Stimulated activated CD8-positive, alpha-beta memory T cell treated with anti-CD3 and anti-CD28 coated beads, Interleukin-12 subunit alpha, Interleukin-12 subunit beta, amount 100 ng/mL, for 1 hour (primary cell): ENCODE measurements around the gene RNF151.

Experiments
- DNase-seq: peaks from one replicate; pipeline ENCODE4 v3.0.0-alpha.2; 2020; ENCODE audit warnings: low read depth

RNF151 gene

GRCh38 chr16:1976951-1977874 is 10.6 kb downstream of the RNF151 start:
- DNase-seq: no peak

- no peak for DNase-seq
Measured at GRCh38 chr16:1977875-1978268, 11.2 kb downstream of the RNF151 start.

GRCh38 chr16:1978476-1979120 is 11.9 kb downstream of the RNF151 start:
- no peak for DNase-seq

DNA sequence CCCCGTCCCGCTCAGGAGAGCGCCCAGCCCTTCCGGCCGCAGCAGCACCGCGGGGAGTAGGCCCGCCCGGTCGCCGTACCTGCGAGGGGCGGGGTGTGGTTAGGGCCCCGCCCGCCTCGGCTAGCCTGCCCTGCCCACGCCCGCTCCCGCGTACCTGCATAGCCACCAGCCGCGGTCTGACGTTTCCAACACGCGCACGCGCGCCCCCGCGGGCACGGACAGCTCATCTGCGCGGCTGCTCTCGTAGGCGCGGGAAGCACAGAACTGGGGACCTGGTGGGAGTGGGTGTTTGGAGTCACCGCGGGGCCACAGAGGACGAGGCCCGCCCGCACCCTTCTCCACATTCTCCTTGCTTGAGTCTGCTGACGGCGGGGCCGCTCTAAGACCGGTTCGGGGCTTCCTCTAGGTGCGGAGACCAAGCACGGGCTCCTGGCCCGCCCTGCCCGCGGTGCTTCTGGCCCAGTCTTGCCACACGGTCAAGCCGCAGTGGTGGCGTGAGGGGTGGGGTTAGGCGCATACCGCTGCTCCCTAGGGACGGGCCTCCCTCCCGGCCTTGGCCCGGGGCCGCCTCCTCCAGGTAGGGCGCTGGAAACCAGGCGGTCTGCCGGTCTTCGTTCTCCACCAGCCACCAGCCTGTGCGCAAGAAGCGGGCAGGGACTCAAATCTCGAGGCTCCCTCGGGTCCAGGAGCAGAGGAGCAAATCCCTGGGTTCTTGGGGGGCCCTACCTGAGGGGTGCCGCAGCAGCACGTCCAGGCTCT is 12.8 kb downstream of the RNF151 start:
- DNase-seq: no peak

DNA sequence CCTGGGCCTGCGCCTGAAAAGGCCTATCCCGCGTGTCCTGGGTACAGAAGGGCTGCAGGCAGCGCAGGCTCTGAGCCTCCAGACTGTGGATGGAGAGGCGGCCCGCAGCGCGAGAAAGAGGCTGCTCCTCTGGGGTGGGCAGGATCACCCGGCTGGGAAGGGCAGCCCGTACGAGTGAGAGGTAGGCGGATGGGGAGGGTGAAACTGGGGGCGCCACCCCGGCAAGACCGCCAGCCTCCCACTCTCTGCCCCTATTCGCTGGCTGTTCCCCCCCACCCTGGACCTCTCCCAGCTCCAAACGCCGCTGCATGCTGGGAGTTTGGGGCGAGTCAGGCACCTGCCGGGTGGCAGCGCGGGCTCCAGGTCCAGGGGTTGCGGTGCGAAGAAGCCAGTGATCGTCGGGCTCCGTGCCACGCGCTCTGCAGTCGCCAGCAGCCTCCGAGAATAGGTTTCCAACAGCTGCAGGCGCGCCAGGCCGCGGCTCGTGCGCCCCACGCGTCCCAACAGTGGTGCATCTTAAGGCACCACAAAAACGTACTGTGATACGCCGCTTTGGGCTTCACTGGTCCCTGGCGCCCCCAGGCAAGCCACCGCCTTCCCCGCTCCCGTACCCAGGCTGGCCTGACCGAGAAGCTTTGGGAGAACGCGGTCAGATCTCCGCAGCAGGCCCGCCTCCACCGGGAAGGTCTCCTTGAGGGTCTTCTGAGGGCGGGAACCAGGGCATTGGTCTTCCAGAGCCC is 13.5 kb downstream of the RNF151 start:
- DNase-seq: no peak

DNA sequence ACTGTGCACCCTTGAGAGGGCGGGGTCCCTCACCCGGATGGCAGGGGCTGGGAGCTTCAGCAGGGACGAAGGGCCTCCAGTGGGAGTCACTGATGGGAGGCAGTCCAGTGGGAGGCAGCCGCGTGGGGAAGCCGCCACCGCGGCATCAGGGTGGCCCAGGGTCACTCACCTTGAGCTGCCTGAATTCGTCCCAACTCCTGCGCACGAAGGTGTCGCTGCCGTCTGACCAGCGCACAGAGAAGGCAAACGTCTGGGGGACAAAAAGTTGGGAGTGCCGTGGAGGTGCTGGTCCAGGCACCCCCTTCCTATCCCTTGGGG is 14.1 kb downstream of the RNF151 start:
- DNase-seq: no peak

DNA sequence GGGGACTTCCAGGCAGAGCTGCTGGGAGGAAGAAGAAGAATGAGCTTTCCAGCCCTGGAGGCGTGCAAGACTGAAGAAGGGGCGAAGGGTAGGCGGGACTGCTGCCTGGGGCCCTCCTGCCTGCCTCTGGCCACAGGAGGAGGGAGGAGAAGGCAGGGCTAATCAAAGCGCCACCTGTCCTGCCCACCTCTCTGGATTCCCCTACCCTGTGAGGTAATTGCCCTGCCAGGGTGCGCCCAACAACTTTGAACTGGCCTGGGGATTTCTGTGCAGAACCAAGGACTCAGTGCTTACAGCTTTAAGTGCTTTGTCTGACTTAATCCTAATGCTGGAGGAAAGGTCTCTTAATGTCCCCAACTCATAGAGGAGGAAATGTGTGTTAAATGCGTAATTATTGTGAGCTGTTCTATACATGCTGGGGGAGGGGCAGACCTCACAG is 14.8 kb downstream of the RNF151 start, which contains the start of gene NOXO1:
NOXO1 (minus strand) TSS at position 72 of the 439 bp plus-strand sequence. CDS start 290 bp downstream, outside the sequence.
- no peak for DNase-seq

DNA sequence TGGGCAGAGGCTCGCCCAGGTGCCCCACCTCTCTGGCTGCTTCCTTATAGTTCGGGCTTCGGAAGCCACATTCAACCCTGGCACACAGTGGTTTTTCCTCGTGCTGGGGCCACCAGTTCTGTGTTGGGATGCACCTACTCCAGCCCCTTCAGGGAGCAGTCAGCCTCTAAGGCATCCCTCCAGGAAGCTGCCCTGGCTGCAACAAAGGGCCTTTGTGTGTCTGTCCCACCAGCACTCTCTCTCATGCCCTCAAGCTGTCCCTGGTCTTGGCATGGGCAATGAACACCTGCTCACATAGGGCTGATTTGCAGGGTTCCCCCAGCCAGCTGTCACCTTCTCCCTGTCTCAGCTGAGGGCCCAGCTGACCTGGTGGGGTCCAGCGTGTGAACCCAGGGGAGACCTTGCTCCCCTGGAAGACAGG is 15.4 kb downstream of the RNF151 start:
- DNase-seq: no peak

DNA sequence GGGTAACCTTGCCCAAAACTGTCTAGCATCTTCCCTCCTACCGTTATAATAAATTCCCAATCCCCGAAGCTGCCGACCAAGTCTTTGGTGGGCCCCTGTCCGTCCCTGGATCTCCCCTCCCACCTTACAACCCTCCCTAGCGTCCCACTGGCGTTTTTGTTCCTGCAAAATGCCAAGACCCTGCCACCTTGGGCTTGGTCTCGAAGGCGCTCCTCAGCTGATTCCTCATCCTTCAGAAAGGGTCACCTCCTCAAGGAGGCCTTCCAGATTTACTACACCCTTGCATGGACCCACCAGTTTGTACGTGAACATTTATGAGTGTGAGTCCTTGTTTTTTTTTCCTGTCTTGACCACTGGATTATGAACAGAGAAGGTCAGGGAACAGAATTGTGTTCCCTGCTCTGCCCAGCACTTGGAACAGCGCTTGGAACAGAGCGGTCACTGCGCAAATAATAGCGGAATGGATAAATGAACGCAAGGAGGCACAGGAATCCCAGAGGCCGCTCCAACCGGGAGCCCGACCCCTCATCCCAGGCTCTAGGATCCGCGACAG is 16.4 kb downstream of the RNF151 start:
- DNase-seq: no peak

DNA sequence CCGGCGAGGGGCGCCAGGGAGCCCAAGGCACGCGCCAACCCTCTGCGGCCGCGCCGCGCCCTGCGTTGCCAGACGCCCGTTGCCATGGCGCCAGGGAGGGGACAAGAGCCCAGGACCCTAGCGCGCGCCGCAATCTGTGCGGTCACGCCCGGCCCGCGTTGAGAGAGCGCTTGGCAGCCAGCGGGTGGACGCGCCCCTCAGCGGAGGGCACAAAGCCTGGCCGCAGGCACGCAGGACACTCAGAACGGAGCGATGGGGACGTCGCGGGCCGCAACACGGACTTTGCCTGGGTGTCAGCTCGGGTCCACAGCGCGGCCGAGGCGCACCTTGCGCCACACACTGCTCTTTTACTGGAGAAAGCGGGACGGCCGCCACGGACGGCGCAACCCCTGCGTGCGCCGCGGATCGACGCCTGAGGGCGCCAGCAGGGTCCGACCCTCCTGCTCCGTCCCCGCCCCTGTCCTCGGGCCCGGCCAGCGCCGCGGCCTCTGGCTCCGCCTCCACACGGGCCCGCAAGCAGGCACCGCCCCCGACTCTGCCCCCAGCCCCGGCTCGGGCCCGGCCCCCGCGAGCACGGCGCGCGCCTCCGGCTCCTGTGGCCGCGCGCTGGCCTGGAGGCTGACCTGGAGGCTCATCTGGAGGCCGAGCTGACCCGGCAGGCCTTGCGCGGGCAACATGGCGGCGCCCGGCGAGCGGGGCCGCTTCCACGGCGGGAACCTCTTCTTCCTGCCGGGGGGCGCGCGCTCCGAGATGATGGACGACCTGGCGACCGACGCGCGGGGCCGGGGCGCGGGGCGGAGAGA is 17.1 kb downstream of the RNF151 start, which contains the start of gene GFER:
GFER (plus strand) TSS at position 650 of the 803 bp plus-strand sequence; CDS start at position 676, 26 bp downstream.
- no peak for DNase-seq

DNA sequence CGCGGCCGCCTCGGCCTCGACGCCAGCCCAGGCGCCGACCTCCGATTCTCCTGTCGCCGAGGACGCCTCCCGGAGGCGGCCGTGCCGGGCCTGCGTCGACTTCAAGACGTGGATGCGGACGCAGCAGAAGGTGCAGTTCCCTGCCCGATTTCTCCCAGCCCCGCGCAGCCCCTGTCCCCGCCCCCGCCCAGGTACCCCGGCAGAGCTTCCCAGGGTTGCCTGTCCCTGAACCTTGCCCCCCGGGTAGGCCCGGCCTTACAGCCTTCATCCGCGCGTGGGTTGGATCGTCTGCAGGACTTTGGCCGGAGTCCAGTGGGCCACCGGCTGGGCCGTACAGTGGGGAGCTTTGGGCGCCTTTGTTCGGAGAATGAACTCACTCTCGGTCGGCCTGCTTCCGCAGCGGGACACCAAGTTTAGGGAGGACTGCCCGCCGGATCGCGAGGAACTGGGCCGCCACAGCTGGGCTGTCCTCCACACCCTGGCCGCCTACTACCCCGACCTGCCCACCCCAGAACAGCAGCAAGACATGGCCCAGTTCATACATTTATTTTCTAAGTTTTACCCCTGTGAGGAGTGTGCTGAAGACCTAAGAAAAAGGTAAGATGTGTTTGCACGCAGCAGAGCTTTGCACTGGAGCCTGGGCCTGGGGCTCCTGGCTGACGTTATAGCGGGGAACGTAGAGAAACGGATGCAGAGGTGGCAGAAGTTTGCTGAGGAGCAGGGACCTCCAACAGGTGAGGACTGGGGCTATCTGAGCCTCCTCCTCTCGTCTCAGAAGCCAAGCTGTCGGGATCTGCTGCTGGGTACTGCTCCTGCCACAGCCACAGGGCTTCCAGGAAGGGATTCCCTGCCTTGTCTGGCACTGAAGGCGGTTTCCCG is 17.9 kb downstream of the RNF151 start:
- DNase-seq: no peak

DNA sequence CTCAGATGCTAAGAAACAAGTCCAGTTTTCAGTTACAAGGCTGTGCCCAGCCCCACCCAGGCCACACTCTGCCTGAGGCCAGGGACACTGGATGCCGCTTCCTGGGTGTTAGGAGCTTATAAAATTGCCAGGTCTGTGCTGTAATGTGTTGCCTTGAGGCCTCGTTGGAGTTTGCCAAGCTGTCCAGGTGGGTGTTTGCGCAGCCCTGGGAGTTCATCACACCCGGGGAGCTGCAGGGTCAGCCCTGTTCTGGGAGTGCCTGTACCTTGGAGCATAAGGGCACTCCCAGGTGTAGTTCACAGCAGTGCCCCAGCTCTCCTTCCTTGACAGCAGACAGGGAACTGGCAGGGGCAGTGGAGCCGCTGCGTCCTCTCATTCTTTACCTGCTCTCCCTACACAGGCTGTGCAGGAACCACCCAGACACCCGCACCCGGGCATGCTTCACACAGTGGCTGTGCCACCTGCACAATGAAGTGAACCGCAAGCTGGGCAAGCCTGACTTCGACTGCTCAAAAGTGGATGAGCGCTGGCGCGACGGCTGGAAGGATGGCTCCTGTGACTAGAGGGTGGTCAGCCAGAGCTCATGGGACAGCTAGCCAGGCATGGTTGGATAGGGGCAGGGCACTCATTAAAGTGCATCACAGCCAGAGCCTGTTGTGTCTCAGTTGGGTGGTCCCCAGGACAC is 19.0 kb downstream of the RNF151 start:
- DNase-seq: no peak

GRCh38 chr16:1987198-1987597 is 20.5 kb downstream of the RNF151 start:
- no peak for DNase-seq

DNA sequence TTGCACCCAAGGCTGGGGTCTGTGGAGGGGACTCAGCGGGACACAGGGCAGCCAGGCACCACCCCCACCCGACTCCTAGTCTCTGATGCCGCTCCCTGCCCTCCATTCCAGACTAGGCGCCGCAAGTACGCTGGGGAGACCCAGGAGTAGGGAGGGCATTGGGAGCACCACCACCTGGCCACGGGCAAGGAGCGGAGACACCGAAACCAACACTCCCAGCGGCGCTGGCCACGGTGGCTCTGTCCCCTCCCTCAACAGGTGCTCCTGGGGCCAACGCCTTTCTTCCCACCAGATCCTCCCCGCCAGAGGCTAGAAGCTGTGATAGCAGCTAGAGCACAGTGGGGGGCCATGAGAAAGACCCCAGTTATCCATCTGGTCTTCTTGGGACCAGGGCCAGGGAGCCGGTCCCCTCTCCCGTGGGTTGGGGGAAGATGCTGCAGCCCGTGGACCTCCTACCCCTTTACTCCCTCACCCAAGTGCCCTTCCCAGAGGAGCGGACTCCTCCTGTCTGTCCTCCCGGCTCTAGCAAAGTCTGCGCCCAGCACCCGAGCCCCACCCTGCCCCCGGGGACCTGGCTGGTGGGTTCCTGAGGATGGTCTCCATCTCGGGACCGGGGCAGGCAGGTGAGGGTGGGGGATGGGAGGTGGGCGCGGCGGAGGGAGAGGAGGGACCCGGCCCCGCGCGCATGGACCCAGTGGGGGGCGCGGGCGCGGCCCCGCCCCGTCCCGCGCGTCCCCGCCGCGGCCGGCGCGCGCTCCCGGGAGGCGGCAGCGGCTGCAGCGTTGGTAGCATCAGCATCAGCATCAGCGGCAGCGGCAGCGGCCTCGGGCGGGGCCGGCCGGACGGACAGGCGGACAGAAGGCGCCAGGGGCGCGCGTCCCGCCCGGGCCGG is 22.8 kb downstream of the RNF151 start, which contains the start of gene SYNGR3:
SYNGR3 (plus strand) TSS at position 762 of the 892 bp plus-strand sequence. CDS start 133 bp downstream, outside the sequence.
- no peak for DNase-seq

GRCh38 chr16:1990101-1990350 is 23.4 kb downstream of the RNF151 start:
- DNase-seq: no peak

DNA sequence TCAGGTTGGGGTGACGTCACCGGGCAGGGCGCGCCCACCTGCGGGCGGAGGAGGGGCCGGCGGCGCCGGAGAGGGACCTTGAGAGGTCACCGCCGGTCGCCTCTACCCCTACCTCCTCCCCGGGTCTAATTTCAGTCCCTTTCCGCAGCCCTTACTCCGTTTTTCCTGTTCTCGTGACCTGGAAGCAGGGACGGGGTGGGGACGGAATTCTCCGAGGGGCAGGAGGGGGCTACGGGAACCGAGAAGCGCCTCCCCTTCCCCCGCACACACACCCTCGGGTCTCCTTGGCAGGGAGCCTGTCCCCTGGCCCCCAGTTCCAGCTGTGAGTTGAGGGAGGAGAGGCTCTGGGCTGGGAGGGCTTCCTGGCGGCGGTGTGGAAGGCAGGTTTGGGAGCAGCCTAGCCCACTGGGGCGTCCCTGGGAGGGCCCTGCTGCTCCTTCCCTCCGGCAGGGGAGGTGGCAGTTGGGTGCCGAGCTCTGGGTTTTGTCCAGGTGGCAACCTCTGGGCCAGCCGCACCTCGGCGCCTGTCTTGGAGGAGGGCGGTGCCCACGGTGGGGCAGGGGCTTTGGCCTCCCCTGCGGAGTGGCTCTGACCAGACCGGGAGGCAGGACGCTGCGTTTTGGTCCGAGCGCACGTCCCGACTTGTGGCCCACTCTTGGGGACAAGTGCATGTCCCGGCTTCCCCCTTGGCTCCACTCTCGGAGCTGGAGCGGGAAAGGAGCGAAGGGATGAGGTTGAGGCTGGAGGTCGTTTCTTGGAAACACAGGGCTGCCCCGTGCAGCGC is 23.9 kb downstream of the RNF151 start:
- DNase-seq: no peak

- no peak for DNase-seq
Measured at GRCh38 chr16:1991135-1991551, 24.5 kb downstream of the RNF151 start.
